PC-3 (cell line): Measurements from ENCODE around the gene DDAH2. TPM values are rescaled to one million over a fixed set of nuclear protein-coding genes. Genes with fewer than 3 reads are reported as not detected.

Source experiments
- ATAC-seq: fragments of 200-7000 bp; cut with Tn5 transposase; 2 replicates; pipeline ENCODE4 v1.9.1; 2020; ENCODE audit warnings: mild to moderate bottlenecking, moderate library complexity
- BruUV-seq: library from RNA; stranded (reverse); fragments of 400-500 nt; replicated peaks from 2 replicates; lab custom pipeline; 2021; lab: Mats Ljungman, UMichigan
- CTCF ChIA-PET: fragments of 300-600 bp; sonication (Branson Sonifier 250); formaldehyde crosslinking; loops from one replicate; lab custom pipeline; 2022; ENCODE audit warnings: antibody characterized with exemption; lab: Charles Lee
- POLR2A ChIA-PET: fragments of 300-600 bp; sonication (Branson Sonifier 250); formaldehyde crosslinking; loops from one replicate; lab custom pipeline; 2022; ENCODE audit warnings: antibody characterized with exemption; ENCODE audit not compliant: unreplicated experiment; lab: Charles Lee
- DNase-seq: peaks from one replicate; pipeline ENCODE4 v3.0.0-alpha.2; 2015
- H2AFZ ChIP-seq: fragments of 300-600 bp; sonication (generic); 2 replicates; pipeline ENCODE4 v1.6.0; 2016; ENCODE audit warnings: antibody characterized with exemption, low read length
- H3F3A ChIP-seq: fragments of 300-600 bp; sonication (generic); one replicate; pipeline ENCODE4 v1.6.0; 2017; ENCODE audit warnings: antibody characterized with exemption, low read length, control low read depth, mild to moderate bottlenecking; ENCODE audit not compliant: unreplicated experiment
- H3K27ac ChIP-seq: fragments of 300-600 bp; sonication (generic); 2 replicates; pipeline ENCODE4 v1.5.1; 2016; ENCODE audit warnings: mild to moderate bottlenecking, low read length
- H3K27me3 ChIP-seq: fragments of 300-600 bp; sonication (generic); 2 replicates; pipeline ENCODE4 v1.6.1; 2016; ENCODE audit warnings: low read length, mixed read lengths
- H3K36me3 ChIP-seq: fragments of 300-600 bp; sonication (generic); 2 replicates; pipeline ENCODE4 v1.6.1; 2016; ENCODE audit warnings: low read depth, mixed run types, low read length, mixed read lengths
- H3K4me1 ChIP-seq: fragments of 300-600 bp; sonication (generic); 2 replicates; pipeline ENCODE4 v1.5.1; 2016; ENCODE audit warnings: low read length; ENCODE audit not compliant: insufficient read depth
- H3K4me2 ChIP-seq: fragments of 300-600 bp; sonication (generic); 2 replicates; pipeline ENCODE4 v1.6.0; 2016; ENCODE audit warnings: low read length
- H3K4me3 ChIP-seq: fragments of 300-600 bp; sonication (generic); 2 replicates; pipeline ENCODE4 v1.5.1; 2016; ENCODE audit warnings: mild to moderate bottlenecking, low read length, mixed read lengths
- H3K79me2 ChIP-seq: fragments of 300-600 bp; sonication (generic); 2 replicates; pipeline ENCODE4 v1.6.1; 2017; ENCODE audit warnings: low read length, mixed read lengths
- H3K9ac ChIP-seq: fragments of 300-600 bp; sonication (generic); 2 replicates; pipeline ENCODE4 v1.6.0; 2016; ENCODE audit warnings: mild to moderate bottlenecking, low read length
- H3K9me2 ChIP-seq: fragments of 300-600 bp; sonication (generic); replicated peaks from 2 replicates; pipeline ENCODE4 v1.6.1; 2016; ENCODE audit warnings: mixed run types, low read length, mixed read lengths
- H3K9me3 ChIP-seq: fragments of 300-600 bp; sonication (generic); 2 replicates; pipeline ENCODE4 v1.6.1; 2016; ENCODE audit warnings: low read length, mixed read lengths
- H4K20me1 ChIP-seq: fragments of 300-600 bp; sonication (generic); 2 replicates; pipeline ENCODE4 v1.6.1; 2016; ENCODE audit warnings: low read length, mixed read lengths
- CTCF ChIP-seq: fragments of 300-600 bp; sonication (generic); conservative IDR thresholded peaks from 2 replicates; pipeline ENCODE4 v1.5.1; 2017; ENCODE audit warnings: antibody characterized with exemption, low read depth, mild to moderate bottlenecking, low read length
- EZH2 ChIP-seq: fragments of 300-600 bp; sonication (generic); IDR thresholded peaks from one replicate; pipeline ENCODE4 v1.6.1; 2017; ENCODE audit warnings: antibody characterized with exemption, mild to moderate bottlenecking, low read length; ENCODE audit not compliant: unreplicated experiment
- EZH2phosphoT487 ChIP-seq: fragments of 300-600 bp; sonication (generic); IDR thresholded peaks from 2 replicates; pipeline ENCODE4 v1.6.1; 2018; ENCODE audit warnings: mild to moderate bottlenecking, antibody characterized with exemption, low read length, borderline replicate concordance
- intact Hi-C: fragments of 100-400 bp; cut with micrococcal nuclease; formaldehyde crosslinking; loops from 2 replicates; pipeline ENCODE4 v1.9.0; 2023
- total RNA-seq: library from RNA; depleted of rRNA; stranded (reverse); fragments of >200 nt; gene quantifications from 2 replicates; pipeline ENCODE4 v1.2.3, GENCODE V29; 2014

Gene DDAH2
- total RNA-seq, 1 experiment from 2014 or later = 65.5 TPM

DNA sequence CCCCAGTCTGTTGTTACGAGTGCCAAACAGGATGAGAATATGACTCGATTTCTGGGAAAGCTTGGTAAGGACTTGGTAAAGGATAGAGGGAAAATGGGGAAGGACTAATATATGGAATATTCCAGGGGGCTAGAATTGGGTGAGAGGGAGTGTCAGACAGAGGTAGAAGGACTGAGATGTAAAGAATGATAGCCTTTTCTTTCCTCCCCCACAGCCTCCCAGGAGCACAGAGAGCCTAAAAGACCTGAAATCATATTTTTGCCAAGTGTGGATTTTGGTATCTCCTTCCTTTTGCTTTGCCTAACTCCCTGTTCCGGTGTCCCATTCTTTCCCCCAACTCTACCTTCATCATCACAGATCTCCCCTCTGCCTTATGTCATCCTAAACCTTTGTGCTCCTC lies 13.8 kb upstream of the DDAH2 start:
- Histone ChIP-seq H3K4me1 (peaks cover 36% of the 10 kb centered on the region), H3K27me3 (no peaks in the 10 kb centered on the region), H3K36me3 (peaks cover 10% of the 10 kb centered on the region; the same call in 1 of the 2 replicates), H3K9ac (no peak overlapping the region), H3F3A (no peaks in the 10 kb centered on the region), H4K20me1 (no peaks in the 10 kb centered on the region), H2AFZ (no peak overlapping the region), H3K4me3 (no peak overlapping the region), H3K9me2 (no peaks in the 10 kb centered on the region), H3K79me2 (peaks cover 12% of the 10 kb centered on the region), H3K4me2 (no peak overlapping the region), H3K9me3 (no peaks in the 10 kb centered on the region), H3K27ac (no peak overlapping the region)
- POLR2A ChIA-PET = no interaction called here
- no peak for DNase-seq
- CTCF ChIA-PET = no interaction called here
- no TSS peak for BruUV-seq
- intact Hi-C loops = no loop called here
- TF ChIP-seq EZH2phosphoT487 (no peak), CTCF (no peak)
- no peak for ATAC-seq

DNA sequence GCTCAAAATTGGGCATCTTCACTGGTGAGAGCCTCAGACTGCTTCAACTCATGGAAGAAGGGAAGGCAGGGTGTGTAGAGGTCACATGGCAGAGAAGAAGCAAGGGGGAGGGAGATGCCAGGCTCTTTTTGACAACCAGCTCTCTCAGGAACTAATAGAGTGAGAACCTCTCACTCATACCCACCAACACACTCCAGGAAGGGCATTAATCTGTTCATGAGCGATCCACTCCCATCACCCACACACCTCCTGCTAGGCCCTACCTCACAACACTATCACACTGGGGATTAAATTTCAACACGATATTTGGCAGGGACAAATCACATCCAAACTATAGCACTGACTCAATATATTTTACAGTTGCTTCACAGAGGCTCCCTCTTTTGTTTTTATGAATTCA lies 12.7 kb upstream of the DDAH2 start:
- H3K9me3 ChIP-seq = no peaks in the 10 kb centered on the region
- H3F3A ChIP-seq = no peaks in the 10 kb centered on the region
- DNase-seq = no peak
- ChIA-PET CTCF (interaction anchor here (0.6 kb wide), 1 partner anchor 75 kb away, joined by 5 read pairs; no protein-coding TSS in a partner anchor), POLR2A (no interaction called here)
- no TSS peak for BruUV-seq
- no peak overlapping the region for H3K4me3 ChIP-seq
- TF ChIP-seq CTCF (no peak), EZH2 (no peak), EZH2phosphoT487 (no peak)
- no peak overlapping the region for H2AFZ ChIP-seq
- H3K4me2 ChIP-seq = no peak overlapping the region
- no peaks in the 10 kb centered on the region for H4K20me1 ChIP-seq
- no peak for ATAC-seq
- H3K27ac ChIP-seq = no peak overlapping the region
- no peak overlapping the region for H3K9ac ChIP-seq
- peaks cover 40% of the 10 kb centered on the region for H3K4me1 ChIP-seq
- peaks cover 5% of the 10 kb centered on the region; the same call in 1 of the 2 replicates for H3K36me3 ChIP-seq
- peaks cover 14% of the 10 kb centered on the region for H3K79me2 ChIP-seq
- no peaks in the 10 kb centered on the region for H3K9me2 ChIP-seq
- no peaks in the 10 kb centered on the region for H3K27me3 ChIP-seq
- intact Hi-C loops = no loop called here

GRCh38 chr6:31740397-31741223 lies 11.5 kb upstream of the DDAH2 start:
- H4K20me1 ChIP-seq = no peaks in the 10 kb centered on the region
- no peaks in the 10 kb centered on the region for H3F3A ChIP-seq
- ATAC-seq = no peak
- TF ChIP-seq EZH2 (no peak), CTCF (no peak), EZH2phosphoT487 (no peak)
- H3K9me2 ChIP-seq = no peaks in the 10 kb centered on the region
- peaks cover 26% of the 10 kb centered on the region for H3K79me2 ChIP-seq
- H3K4me1 ChIP-seq = peaks cover 42% of the 10 kb centered on the region
- no peak for DNase-seq
- H3K4me3 ChIP-seq = peak overlapping the region; percentile 79
- H3K36me3 ChIP-seq = peaks cover 5% of the 10 kb centered on the region; the same call in 1 of the 2 replicates
- peak overlapping the region; percentile 98 for H3K4me2 ChIP-seq
- CTCF ChIA-PET = interaction anchor here (1.0 kb wide), 1 partner anchor 29 kb away, joined by 3 read pairs; no protein-coding TSS in a partner anchor
- intact Hi-C loops = no loop called here
- no TSS peak for BruUV-seq
- H3K9me3 ChIP-seq = no peaks in the 10 kb centered on the region
- POLR2A ChIA-PET = interaction anchor here (0.6 kb wide), 1 partner anchor 12 kb away, joined by 3 read pairs; no protein-coding TSS in a partner anchor
- peak overlapping the region; percentile 72 for H3K27ac ChIP-seq
- no peaks in the 10 kb centered on the region for H3K27me3 ChIP-seq
- peak overlapping the region; percentile 93 for H2AFZ ChIP-seq
- H3K9ac ChIP-seq = peak overlapping the region; percentile 95
